HepG2 (cell line): ENCODE results near the gene PCLO. TPM values are rescaled to one million over a fixed set of nuclear protein-coding genes. Genes with fewer than 3 reads are reported as not detected.

Source experiments
- ATAC-seq: fragments of 200-7000 bp; cut with Tn5 transposase; 3 replicates; pipeline ENCODE4 v1.9.1; 2020; ENCODE audit warnings: mild to moderate bottlenecking, moderate library complexity
- BruUV-seq: library from RNA; stranded (reverse); fragments of 400-500 nt; replicated peaks from 2 replicates; lab custom pipeline; 2021; lab: Mats Ljungman, UMichigan
- CTCF ChIA-PET: fragments of 300-600 bp; formaldehyde crosslinking; extraction: SDS; loops from one replicate; lab custom pipeline; 2021; ENCODE audit warnings: low total read pairs, inconsistent platforms, low intra/inter-chr PET ratio; lab: Yijun Ruan, JAX
- POLR2A ChIA-PET: fragments of 350-600 bp; sonication (Branson Sonifier 250); formaldehyde crosslinking; loops from one replicate; lab custom pipeline; 2020; ENCODE audit warnings: antibody characterized with exemption, inconsistent platforms; lab: Yijun Ruan, JAX
- DNase-seq: peaks from one replicate; pipeline ENCODE4 v3.0.0-alpha.2; 2015; ENCODE audit warnings: low spot score
- FAIRE-seq: peaks from 3 replicates; lab custom pipeline; 2011; peaks lifted over from hg19 to GRCh38; lab: Jason Lieb, UNC
- H2AFZ ChIP-seq: one replicate; pipeline ENCODE4 v1.6.1; 2011; ENCODE audit warnings: low read length, inconsistent platforms
- H3K27ac ChIP-seq: fragments of 300-600 bp; 3 replicates; pipeline ENCODE4 v1.8.0; 2011; ENCODE audit warnings: mixed run types, mild to moderate bottlenecking, mixed read lengths, low read length, inconsistent platforms; ENCODE audit not compliant: insufficient read depth; ENCODE audit errors: extremely low read length
- H3K27me3 ChIP-seq, 2 experiments: fragments of 200-600 bp in 1 of 2; 2 replicates in 1 of 2; 3 replicates in 1 of 2; pipeline versions ENCODE4 v1.6.0 to v1.8.0; 2011; ENCODE audit warnings: low read length in 2 of 2, mild to moderate bottlenecking in 2 of 2, moderate library complexity in 2 of 2, inconsistent platforms in 1 of 2; ENCODE audit not compliant: insufficient read depth in 2 of 2, control insufficient read depth in 1 of 2
- H3K36me3 ChIP-seq, 2 experiments: fragments of 200-600 bp in 1 of 2; replicated peaks in 1 of 2; 2 replicates in 1 of 2; 3 replicates in 1 of 2; pipeline versions ENCODE4 v1.5.1 to v1.8.0; 2011; ENCODE audit warnings: low read length in 2 of 2, inconsistent platforms in 1 of 2; ENCODE audit not compliant: insufficient read depth in 2 of 2, control insufficient read depth in 1 of 2
- H3K4me1 ChIP-seq: 2 replicates; pipeline ENCODE4 v1.5.1; 2012; ENCODE audit warnings: low read length, inconsistent platforms; ENCODE audit not compliant: insufficient read depth
- H3K4me2 ChIP-seq: 2 replicates; pipeline ENCODE4 v1.6.0; 2011; ENCODE audit warnings: low read depth, low read length, inconsistent platforms
- H3K4me3 ChIP-seq, 3 experiments: fragments of 200-600 bp in 1 of 3; sonication (generic), shearing (Covaris generic) in 1 of 3; replicated peaks in 1 of 3; 2 replicates each; pipeline ENCODE4 v1.5.1; 2011 to 2016; ENCODE audit warnings: low read length in 3 of 3, inconsistent platforms in 2 of 3, low read depth in 2 of 3, mild to moderate bottlenecking in 2 of 3, control low read depth in 1 of 3, mixed read lengths in 1 of 3; ENCODE audit not compliant: insufficient read depth in 1 of 3
- H3K79me2 ChIP-seq: one replicate; pipeline ENCODE4 v1.6.1; 2011; ENCODE audit warnings: low read length, inconsistent platforms; ENCODE audit not compliant: insufficient read depth
- H3K9ac ChIP-seq: 2 replicates; pipeline ENCODE4 v1.6.0; 2011; ENCODE audit warnings: mild to moderate bottlenecking, low read depth, low read length, inconsistent platforms; ENCODE audit not compliant: insufficient read depth
- H3K9me3 ChIP-seq: 2 replicates; pipeline ENCODE4 v1.5.1; 2012; ENCODE audit warnings: mild to moderate bottlenecking, low read length
- H4K20me1 ChIP-seq: 2 replicates; pipeline ENCODE4 v1.6.0; 2011; ENCODE audit warnings: inconsistent platforms, mild to moderate bottlenecking, low read length, moderate library complexity; ENCODE audit not compliant: insufficient read depth
- ARHGAP35 ChIP-seq: sonication (generic); formaldehyde crosslinking; IDR thresholded peaks from 2 replicates; pipeline ENCODE4 v1.9.0; 2022; ENCODE audit warnings: mild to moderate bottlenecking, inconsistent platforms, moderate library complexity, missing genetic modification reagents, borderline replicate concordance
- FOXK1 ChIP-seq: sonication (generic); formaldehyde crosslinking; IDR thresholded peaks from 2 replicates; pipeline ENCODE4 v1.4.0; 2020; ENCODE audit warnings: low read depth, missing genetic modification reagents, borderline replicate concordance
- GTF2F1 ChIP-seq: fragments of 150-350 bp; IDR thresholded peaks from 2 replicates; pipeline ENCODE4 v1.6.1; 2014; ENCODE audit warnings: low read length
- HCFC1 ChIP-seq: fragments of 150-350 bp; IDR thresholded peaks from 2 replicates; pipeline ENCODE4 v1.6.1; 2014; ENCODE audit warnings: low read depth, low read length
- SALL2 ChIP-seq: sonication (generic); formaldehyde crosslinking; IDR thresholded peaks from 2 replicates; pipeline ENCODE4 v1.8.1; 2023; ENCODE audit warnings: mild to moderate bottlenecking, missing genetic modification reagents, inconsistent platforms
- SKI ChIP-seq: fragments of 450-650 bp; IDR thresholded peaks from one replicate; pipeline ENCODE4 v1.6.1; 2018; ENCODE audit warnings: mild to moderate bottlenecking; ENCODE audit not compliant: partially characterized antibody
- SMC3 ChIP-seq: IDR thresholded peaks from 2 replicates; pipeline ENCODE4 v1.6.1; 2011; ENCODE audit warnings: low read length, improper control_type of control experiment
- ZMAT3 ChIP-seq: sonication (generic); formaldehyde crosslinking; conservative IDR thresholded peaks from 2 replicates; pipeline ENCODE4 v1.7.0; 2021; ENCODE audit warnings: missing genetic modification reagents
- ZNF12 ChIP-seq: sonication (generic); formaldehyde crosslinking; IDR thresholded peaks from 2 replicates; pipeline ENCODE4 v1.5.0; 2020; ENCODE audit warnings: missing genetic modification reagents
- ZNF607 ChIP-seq: sonication (generic); formaldehyde crosslinking; IDR thresholded peaks from 2 replicates; pipeline ENCODE4 v1.5.1; 2020; ENCODE audit warnings: missing genetic modification reagents, mild to moderate bottlenecking, borderline replicate concordance
- ZNF776 ChIP-seq: sonication (generic); formaldehyde crosslinking; IDR thresholded peaks from 2 replicates; pipeline ENCODE4 v1.4.0; 2020; ENCODE audit warnings: mild to moderate bottlenecking, missing genetic modification reagents
- ZSCAN12 ChIP-seq: sonication (generic); formaldehyde crosslinking; IDR thresholded peaks from 2 replicates; pipeline ENCODE4 v1.9.0; 2021; ENCODE audit warnings: mild to moderate bottlenecking, missing genetic modification reagents
- WGBS: methylation state at CpG from one replicate; pipeline ENCODE4 v1.1.6; 2017; ENCODE audit warnings: low lambda C conversion rate; 5-methylcytosine and 5-hydroxymethylcytosine counted together
- in situ Hi-C: cut with HindIII; loops from 2 replicates; pipeline ENCODE4 v1.10.0; 2017; ENCODE audit warnings: low pct_unique_long_range_greater_than_20kb; ENCODE audit not compliant: extremely low pct_ligation_motif_present
- intact Hi-C: fragments of 100-400 bp; cut with micrococcal nuclease; formaldehyde crosslinking; loops from one replicate; pipeline ENCODE4 v1.10.0; 2022; ENCODE audit not compliant: unreplicated experiment
- polyA plus RNA-seq, 8 experiments: library from polyadenylated mRNA; depleted of rRNA in 3 of 8; stranded (reverse) in 7 of 8; unstranded in 1 of 8; fragments of >200 nt; fragmentation: Illumina TruSeq in 4 of 8; extraction: Trizol in 4 of 8; gene quantifications; 2 replicates each; pipeline versions ENCODE4 v1.2.1 to v1.2.3, GENCODE V29; 2011 to 2016; ENCODE audit warnings: low read depth in 4 of 8, missing spikeins in 1 of 8, mixed read lengths in 1 of 8; ENCODE audit not compliant: insufficient read depth in 1 of 8
- total RNA-seq, 5 experiments: library from RNA; depleted of rRNA; stranded (reverse); fragments of >200 nt; fragmentation: Illumina TruSeq; extraction: Trizol; gene quantifications; 2 replicates each; pipeline ENCODE4 v1.2.3, GENCODE V29; 2016; ENCODE audit warnings: low read depth in 1 of 5
- TF ChIP-seq, protein P1 (sequence below): sonication (generic); formaldehyde crosslinking; IDR thresholded peaks from 2 replicates; pipeline ENCODE4 v1.9.0; 2021; ENCODE audit warnings: missing genetic modification reagents, mild to moderate bottlenecking, borderline replicate concordance

The PCLO gene
- total and polyA plus RNA-seq, 2 of the 13 experiments (the other 11 are each of a cell fraction or from before 2014, with no cell fraction given): 0.07 to 0.29 TPM

GRCh38 chr7:82723411-82723810, 439.3 kb downstream of the PCLO start:
- H2AFZ ChIP-seq: no peak overlapping the region
- FAIRE-seq: no peak
- no peak overlapping the region for H3K27ac ChIP-seq
- WGBS: 0% methylated on average over 1 of the region's 1 CpG
- POLR2A ChIA-PET: no interaction called here
- no peaks in the 10 kb centered on the region for H3K36me3 ChIP-seq
- no peaks in the 10 kb centered on the region for H3K4me1 ChIP-seq
- no peak for TF ChIP-seq ZNF12 (CRISPR knock-in tag)
- no peak for TF ChIP-seq ARHGAP35
- TF ChIP-seq ZSCAN12 (CRISPR knock-in tag): no peak
- TF ChIP-seq SKI: no peak
- TF ChIP-seq HCFC1: no peak
- TF ChIP-seq ZNF776 (CRISPR knock-in tag): no peak
- no peak for TF ChIP-seq ZNF607 (CRISPR knock-in tag)
- no peak for TF ChIP-seq GTF2F1
- TF ChIP-seq, all 625 proteins: peak for 0
- no peaks in the 10 kb centered on the region for H3K79me2 ChIP-seq
- DNase-seq: no peak
- no peaks in the 10 kb centered on the region for H3K27me3 ChIP-seq
- BruUV-seq: no TSS peak
- H3K4me3 ChIP-seq: no peak overlapping the region
- H4K20me1 ChIP-seq: no peaks in the 10 kb centered on the region
- in situ Hi-C loops: loop anchor here (10.0 kb wide), 2 partner anchors 489 to 679 kb away; no protein-coding TSS in a partner anchor
- no peak for ATAC-seq
- H3K9me3 ChIP-seq: no peaks in the 10 kb centered on the region
- CTCF ChIA-PET: no interaction called here
- no peak overlapping the region for H3K9ac ChIP-seq
- H3K4me2 ChIP-seq: no peak overlapping the region
- intact Hi-C loops: no loop called here

- Histone ChIP-seq H3K4me2 (no peak overlapping the region), H2AFZ (no peak overlapping the region), H3K27ac (no peak overlapping the region), H3K36me3 (no peaks in the 10 kb centered on the region), H3K9ac (no peak overlapping the region), H3K79me2 (no peaks in the 10 kb centered on the region), H3K9me3 (no peaks in the 10 kb centered on the region), H3K27me3 (no peaks in the 10 kb centered on the region), H3K4me1 (no peaks in the 10 kb centered on the region), H3K4me3 (no peak overlapping the region), H4K20me1 (no peaks in the 10 kb centered on the region)
- FAIRE-seq (no peak), ATAC-seq (no peak), DNase-seq (no peak)
- CTCF ChIA-PET: no interaction called here
- no TSS peak for BruUV-seq
- in situ Hi-C loops (loop anchor here (10.0 kb wide), 2 partner anchors 488 to 678 kb away; no protein-coding TSS in a partner anchor), intact Hi-C loops (no loop called here)
- no peak for TF ChIP-seq SMC3
- no peak for TF ChIP-seq FOXK1 (CRISPR knock-in tag)
- no peak for TF ChIP-seq ZMAT3 (CRISPR knock-in tag)
- no peak for TF ChIP-seq SALL2 (CRISPR knock-in tag)
- TF ChIP-seq, protein P1, sequence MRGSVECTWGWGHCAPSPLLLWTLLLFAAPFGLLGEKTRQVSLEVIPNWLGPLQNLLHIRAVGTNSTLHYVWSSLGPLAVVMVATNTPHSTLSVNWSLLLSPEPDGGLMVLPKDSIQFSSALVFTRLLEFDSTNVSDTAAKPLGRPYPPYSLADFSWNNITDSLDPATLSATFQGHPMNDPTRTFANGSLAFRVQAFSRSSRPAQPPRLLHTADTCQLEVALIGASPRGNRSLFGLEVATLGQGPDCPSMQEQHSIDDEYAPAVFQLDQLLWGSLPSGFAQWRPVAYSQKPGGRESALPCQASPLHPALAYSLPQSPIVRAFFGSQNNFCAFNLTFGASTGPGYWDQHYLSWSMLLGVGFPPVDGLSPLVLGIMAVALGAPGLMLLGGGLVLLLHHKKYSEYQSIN (CRISPR knock-in tag): no peak
- POLR2A ChIA-PET: no interaction called here
- 4% methylated on average over 3 of the region's 3 CpGs for WGBS
Measured at GRCh38 chr7:82722946-82723345, 439.7 kb downstream of the PCLO start.
